SK-N-DZ (cell line): ENCODE measurements around the gene MIB1.
"Not testable (repeated sequence)": the region's sequence is repeated elsewhere in the genome, so short reads cannot be mapped to it uniquely, and the experiment has no call there.

Experiments used
- DNase-seq: peaks from one replicate; pipeline ENCODE4 v3.0.0-alpha.2; 2015; ENCODE audit warnings: low spot score

MIB1 gene

DNA sequence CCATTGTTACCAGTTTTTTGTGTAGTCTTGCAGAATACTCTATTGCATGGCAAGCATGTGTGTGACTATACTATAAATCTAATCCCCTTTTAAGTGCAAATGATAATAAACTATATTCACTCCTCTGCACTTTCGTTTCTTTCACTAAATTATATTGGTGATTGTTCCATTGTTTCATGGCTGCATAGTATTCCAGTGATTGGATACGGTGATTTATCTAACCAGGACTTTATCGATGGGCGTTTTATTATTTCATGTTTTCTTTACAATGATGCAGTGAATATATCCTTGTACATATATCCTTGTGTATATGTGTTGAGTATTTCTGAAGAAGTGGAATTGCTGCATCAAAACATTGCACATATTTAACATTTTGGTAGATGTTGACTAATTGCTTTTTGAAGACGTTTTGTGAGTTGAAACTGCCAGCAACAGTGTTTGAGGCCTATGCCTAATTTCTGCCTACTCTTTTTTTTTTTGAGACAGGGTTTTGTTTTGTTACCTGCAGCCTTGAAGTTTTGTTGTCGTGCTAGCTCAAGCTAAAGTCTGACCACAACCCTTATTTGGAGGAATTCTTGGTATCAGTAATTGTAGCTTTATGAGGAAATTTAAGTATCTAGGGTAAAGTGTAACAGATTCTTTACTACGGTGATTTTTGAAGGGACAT is 2.7 kb downstream of the MIB1 start:
- DNase-seq: no peak

DNA sequence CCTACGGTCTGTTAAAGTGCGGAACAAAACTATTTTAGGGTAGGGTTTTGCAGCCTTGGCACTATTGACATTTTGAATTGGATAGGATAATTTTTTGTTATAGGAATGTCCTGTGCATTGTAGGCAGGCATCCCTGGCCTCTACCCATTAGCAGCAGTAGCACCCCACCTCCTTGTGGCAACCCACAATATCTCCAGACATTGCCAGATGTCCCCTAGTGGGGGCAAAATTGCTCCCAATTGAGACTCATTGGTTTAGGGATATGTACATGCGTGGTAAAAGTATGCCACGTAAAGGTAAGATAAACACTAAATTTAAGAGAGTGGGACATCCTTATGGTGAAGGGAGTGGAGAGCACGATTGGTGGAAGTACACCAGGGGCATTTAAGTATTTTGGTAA is 4.6 kb downstream of the MIB1 start:
- no peak for DNase-seq

DNA sequence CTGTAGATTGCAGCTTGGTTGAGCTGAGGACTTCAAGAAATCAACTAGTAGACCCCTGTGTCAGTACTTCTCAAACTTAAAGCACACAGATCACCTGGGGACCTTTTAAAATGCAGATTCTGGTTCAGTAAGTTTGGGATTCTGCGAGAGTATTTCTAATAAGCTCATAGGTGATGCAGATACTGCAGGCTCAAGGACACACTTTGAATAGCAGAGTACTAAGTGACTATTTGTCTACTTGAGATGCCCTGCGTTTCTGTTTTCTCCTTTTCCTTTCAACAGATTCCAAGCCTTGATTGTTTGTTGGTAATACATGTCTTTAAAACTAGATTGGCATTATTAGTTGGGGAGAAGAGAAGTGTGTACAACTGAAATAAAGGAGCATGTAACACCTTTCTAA is 6.7 kb downstream of the MIB1 start:
- no peak for DNase-seq

DNA sequence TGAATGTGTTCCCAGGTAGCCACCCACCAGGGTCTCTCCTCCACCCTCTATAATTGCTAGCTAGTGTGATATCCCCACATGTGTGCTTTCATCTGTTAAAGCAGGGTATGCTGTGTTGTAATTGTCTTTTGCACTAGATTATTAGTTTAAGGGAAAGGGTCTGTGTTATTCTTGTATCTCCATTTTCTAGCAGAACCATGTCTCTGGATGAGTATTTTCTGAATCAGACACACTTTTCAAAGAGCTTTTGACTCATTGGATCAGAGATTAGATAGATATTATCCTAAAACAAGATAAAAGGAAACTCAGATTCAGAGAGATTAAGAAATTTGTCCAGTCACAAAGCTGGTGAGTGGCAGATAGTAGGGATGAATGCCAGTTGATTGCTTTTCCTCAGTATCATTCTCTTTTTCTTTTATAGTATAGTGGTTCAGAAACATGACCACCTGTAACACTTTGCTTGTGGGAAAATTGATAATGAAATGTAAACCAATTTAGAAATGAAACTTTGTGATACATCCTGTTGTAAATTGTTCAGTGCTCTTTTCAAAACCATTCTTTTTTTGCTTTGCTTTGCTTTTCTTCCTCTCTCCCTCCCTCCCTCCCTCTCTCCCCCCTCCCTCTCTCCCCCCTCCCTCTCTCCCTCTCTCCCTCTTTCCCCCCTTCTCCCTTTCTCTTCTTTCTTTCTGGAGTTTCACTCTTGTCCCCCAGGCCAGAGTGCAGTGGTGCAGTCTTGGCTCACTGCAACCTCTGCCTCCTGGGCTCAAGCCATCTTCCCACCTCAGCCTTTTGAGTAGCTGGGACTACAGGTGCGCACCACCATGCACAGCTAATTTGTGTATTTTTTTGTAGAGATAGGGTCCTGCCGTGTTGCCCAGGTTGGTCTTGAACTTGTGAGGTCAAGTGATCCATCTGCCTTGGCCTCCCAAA is 7.4 kb downstream of the MIB1 start:
- DNase-seq: no peak

DNA sequence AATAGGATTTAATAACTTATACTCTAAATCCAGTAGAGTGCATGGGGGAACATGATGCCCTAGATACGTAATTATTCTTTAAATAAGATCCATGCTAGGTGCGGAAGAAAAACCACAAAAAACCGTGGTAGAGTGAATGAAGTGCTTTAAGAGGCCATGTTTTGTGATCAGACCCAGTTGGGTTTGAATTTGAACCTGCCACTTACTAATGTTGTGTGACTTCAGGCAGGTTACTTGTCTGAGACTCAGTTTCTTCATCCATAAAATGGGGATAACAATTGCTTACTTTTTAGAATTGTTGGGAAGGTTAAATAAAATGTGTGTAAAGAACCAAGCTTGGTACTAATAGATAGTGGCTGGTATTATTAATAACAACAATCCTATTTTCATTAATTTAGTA is 17.2 kb downstream of the MIB1 start:
- DNase-seq: no peak

DNA sequence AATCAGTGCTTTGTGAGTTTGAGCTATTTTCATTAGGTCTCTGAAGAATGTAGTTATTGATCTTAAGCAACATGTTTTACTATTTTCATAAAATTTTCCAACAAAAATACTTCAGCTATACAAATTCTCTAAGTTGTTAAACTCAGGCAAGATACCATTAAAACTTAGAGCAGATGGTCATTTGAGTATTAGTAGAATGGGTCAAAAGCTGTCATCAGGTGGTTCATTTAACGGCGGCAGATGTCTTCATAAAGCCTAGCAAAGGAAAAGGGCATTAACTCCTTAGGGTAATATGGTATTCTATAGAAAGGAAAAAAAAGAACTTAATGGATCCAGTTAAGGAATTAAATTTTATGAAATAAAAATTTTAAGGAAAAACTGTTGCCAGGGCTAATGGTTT is 19.2 kb downstream of the MIB1 start:
- no peak for DNase-seq

DNA sequence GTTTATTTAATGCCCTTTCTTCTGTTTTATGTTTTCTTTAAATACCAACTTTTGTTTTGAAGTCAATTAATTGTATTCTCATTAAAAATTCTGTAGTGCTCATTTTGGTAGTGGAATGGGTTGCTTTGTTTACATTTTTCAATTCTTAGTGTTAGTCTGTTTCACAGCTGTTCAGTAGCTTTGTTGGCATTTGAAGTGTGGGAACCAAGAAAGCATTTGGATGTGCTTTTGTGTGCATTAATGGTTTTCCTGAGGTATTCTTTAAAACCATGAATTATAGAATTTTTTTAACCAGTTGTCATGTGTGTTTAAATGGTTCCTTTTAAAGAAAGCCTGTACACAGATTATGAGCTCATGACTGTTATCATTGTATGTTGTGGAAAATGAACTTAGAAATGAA is 19.7 kb downstream of the MIB1 start:
- no peak for DNase-seq

DNA sequence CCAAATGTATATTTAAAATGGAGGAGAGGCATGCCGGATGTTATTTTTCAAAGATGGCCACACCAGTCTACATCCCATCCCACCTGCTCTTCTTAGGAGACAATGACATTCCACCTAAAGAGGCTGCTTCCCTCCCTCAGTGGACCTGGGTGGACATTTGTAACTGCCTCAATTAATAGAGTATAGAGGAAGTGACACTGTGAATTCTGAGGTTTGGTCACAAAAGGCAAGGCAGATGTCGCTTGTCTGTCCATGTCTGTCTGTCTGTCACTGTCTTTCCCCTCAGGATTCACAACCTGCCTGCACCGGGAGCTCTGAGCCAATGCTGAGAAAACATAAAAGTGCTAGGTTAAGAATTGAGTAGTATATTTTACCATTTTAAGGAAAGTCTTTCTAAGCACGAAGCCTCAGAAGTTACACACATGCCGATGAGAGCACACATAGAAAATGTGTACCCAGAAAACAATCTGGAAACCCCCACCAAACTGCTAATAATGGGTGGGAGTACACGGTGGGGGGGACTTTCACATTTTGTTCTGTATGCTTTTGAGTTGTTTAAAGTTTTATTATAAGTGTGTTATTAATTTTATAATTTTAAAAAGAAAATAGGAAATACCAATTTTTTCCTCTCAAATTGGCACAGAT is 21.0 kb downstream of the MIB1 start:
- DNase-seq: no peak

DNA sequence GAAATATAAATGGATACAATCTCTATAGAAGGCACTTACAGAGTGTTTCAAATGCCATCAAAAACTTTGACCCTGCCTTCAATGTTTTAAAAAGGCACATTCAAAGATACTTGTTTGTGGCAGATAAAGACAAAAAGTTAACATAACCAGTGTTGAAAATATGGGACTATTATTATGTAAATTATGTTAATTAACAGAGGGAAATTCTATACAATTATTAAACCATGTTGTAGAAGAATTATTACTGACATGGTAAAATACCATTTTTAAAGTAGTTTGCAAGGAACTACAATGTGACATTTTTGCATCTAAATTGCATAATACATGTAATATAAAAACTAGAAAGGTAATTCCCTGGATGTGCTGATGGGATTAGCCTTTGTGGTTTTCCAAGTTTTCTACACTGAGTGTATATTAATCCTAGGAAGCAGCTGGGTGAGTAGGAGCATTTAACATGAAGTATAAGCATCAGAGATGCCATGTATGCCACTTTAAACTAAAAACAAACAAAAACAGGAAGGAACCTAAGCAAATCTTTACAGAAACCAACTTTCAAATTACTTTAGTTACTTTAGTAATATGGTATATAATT is 21.7 kb downstream of the MIB1 start:
- no peak for DNase-seq

DNA sequence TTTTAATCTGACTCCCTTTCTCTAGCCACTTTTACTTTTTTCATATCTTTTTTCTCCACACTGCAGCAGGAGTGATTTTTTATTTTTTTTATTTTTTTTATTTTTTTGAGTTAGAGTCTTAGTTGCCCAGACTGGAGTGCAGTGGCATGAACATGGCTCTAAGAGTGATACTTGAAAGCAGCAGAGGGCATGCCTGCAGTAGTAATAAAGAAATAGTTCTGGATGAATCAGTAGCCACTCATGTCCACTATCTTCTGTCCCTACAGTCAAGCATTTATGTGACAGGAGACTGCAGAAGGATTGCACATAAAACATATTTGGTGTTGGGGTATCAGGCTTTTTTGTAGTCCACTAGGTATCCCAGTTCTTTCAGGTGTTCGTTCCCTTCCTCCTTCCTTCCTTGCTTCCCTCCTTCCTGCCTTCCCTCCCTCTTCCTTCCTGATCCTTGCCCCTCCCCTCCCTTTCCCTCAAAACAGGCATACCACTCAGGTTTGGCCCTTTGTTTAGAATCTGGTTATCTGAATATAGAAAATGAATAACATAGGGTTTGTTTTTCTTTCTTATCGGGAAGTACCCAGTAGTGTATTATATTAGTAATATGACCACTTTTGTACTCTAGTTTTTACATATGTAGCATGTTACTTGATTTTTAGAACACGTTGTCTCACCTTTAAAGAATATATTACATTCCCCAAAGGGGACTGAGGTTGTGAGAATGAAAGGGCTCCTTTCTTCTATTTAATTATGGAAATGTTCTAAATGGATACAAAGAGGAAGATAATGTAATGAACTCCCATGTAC is 23.5 kb downstream of the MIB1 start:
- no peak for DNase-seq

DNA sequence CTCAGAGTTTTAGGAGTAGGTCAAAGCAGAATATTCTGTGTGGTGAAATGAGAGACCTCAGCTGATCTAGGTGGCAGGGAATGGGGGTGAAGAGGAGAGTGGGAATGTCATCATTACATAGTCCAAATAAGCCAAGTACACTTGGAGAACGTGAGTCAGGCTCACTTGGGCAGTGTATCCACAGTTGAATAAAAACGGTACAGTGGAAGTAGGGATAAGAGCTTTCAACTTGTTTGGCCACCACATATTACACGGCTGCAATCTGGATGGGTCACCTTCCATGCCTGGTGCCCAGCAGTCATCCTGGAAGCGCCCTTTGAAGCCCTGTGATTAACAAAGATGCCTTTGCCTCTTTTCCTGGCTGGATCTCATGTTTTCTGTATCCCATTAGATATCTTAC is 28.6 kb downstream of the MIB1 start:
- no peak for DNase-seq

DNA sequence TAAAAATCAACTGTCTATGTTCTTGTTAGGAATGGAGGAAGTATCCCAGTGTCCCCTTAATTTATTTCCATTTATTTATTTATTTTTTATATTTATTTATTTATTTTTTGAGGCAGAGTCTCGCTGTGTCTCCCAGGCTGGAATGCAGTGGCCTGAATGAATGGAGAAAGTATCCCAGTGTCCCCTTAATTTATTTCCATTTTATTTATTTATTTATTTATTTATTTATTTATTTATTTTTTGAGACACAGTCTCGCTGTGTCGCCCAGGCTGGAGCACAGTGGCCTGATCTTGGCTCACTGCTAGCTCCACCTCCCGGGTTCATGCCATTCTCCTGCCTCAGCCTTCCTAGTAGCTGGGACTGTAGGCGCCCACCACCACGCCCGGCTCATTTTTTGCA is 34.1 kb downstream of the MIB1 start:
- no peak for DNase-seq

DNA sequence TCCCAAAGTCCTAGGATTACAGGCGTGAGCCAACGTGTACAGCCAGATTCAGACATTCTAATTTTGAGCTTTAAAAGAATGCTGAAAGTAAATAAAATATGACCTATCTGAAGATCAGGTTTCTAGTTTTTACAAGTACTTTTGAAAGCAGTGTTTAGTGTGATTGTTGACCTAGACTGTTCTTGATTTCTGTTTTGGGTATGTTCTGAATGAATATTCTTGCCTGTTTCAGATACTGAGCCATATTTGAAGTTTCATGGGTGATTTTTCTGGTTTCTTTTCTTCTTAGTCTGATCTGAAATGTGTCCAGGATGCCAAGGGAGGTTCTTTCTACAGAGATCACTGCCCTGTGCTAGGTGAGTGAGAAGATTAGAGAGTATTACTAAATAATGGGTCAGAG is 37.2 kb downstream of the MIB1 start:
- DNase-seq: no peak

DNA sequence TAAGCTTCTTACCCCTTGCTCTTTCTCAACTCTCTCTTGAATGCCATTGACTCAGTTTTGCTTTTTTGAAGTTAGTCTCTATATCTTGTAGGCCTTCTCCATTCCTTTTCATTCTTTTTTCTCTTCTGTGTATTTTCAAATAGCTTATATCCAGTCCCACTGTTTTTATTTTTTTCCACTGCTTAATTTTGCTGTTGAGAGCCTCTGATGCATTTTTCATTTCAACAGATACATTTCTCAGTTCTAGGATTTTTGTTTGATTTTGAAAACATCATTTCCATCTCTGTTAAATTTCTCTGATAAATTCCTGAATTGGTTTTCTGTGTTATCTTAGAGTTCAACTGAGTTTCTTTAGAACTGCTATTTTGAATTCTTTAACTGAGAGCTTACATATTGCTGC is 45.9 kb downstream of the MIB1 start:
- no peak for DNase-seq

DNA sequence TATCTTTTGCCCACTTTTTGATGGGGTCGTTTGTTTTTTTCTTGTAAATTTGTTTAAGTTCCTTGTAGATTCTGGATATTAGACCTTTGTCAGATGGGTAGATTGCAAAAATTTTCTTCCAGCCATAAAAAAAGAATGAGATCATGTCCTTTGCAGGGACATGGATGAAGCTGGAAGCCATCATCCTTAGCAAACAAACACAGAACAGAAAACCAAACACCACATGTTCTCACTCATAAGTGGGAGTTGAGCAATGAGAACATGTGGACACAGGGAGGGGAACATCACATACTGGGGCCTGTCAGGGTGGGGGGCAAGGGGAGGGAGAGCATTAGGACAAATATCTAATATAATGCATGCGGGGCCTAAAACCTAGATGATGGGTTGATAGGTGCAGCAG is 55.5 kb downstream of the MIB1 start:
- DNase-seq: not testable (repeated sequence)

DNA sequence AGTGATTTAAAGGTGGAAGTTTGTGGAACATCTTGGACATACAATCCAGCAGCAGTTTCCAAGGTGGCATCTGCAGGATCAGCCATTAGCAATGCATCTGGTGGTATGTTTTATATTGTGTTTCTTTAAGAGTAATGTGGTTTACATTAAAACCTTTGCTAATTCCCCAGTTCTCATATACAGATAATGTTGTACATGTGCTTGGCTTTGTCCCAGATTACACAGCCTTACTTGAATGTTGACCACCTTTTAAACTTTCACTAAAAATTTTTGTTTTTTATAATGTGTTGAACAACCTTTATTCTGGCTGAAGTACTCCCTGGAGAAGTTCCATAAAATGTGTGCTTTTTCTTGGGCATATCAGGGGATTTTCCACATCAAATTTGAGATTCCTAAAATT is 57.5 kb downstream of the MIB1 start:
- no peak for DNase-seq

DNA sequence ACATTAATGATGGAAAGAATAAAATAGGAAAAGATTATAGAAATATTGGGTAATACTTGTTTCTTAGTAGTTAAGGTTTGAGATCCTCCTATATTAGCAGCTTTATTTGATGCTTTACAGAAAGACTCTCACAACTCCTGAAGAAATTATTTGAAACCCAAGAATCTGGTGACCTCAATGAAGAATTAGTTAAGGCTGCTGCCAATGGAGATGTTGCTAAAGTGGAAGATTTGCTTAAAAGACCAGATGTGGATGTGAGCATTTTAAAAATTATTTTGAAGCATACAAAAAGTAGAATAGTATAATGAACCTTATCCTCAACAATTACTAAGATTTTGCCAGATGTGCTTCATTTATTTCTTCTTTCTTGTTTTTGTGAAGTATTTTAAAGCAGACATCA is 59.1 kb downstream of the MIB1 start:
- no peak for DNase-seq

DNA sequence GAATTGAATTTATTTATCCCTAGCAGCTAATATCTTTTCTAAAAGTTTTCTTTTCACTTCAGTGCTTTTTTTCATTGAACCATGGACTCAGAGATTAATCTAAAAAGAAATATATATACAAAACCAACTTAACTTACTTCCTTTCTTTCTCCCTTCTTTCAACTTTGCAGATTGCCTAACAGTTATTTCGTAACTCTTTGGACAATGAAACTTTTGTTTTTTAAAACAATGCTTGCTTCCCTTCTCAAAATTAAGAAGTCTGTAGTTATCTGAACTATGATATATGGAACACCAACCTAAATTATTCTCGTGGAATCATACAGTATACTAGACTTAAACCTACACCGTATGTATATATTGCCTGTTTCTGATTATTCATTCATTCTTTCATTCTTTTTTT is 62.9 kb downstream of the MIB1 start:
- no peak for DNase-seq

DNA sequence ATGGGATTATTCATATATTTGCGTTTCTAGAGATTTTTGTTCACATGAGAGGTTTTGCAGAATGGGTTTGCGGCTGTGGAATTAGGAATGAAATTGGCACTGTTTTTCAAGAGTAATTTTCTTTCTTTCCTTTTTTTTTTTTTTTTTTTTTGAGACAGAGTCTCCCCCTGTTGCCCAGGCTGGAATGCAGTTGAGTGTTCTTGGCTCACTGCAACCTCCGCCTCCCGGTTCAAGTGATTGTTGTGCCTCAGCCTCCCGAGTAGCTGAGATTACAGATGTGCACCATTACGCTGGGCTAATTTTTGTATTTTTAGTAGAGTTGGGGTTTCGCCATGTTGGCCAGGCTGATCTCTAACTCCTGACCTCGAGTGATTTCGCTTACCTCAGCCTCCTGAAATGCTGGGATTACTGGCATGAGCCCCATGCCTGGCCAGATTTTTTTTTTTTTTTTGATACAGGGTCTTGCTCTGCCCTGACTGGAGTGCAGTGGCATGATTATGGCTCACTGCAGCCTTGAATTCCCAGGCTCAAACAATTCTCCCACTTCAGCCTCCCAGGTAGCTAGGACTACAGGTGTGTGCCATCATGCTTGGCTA is 65.3 kb downstream of the MIB1 start:
- no peak for DNase-seq

DNA sequence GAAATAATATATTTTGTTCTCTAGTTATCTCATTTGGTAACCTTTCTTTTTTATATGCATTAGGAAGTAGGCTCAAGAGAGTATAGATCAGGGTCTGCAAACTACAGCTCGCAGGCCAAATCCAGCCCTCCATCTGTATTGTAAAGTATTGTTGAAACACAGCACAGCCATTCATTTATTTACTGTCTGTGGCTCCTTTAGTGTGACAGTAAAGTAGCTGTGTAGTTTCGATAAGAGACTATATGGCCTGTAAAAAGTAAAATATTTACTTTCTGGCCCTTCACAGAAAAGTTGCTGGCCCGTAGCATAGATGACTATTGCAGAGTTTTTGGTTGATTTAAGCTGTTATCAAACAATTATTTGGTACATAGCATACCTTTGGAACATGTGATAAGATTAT is 67.6 kb downstream of the MIB1 start:
- no peak for DNase-seq

DNA sequence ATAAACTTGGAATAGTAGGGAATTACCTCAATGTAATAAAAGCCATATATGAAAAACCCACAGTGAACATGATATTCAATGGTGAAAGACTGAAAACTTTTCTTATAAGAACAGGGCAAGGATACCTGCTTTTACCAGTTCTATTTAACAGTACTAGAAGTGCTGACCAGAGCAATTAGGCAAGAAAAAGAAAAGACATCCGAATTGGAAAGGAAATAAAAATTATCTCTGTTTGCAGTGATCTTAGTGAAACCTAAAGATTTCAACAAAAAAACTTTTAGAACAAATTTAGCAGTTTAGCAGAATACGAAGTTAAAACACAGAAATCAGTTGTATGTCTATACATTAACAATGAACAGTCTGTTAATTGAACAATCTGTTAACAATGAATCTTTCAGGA is 69.1 kb downstream of the MIB1 start:
- DNase-seq: no peak
